ENCODE data around the gene MBNL3. TPM values are rescaled to one million over a fixed set of nuclear protein-coding genes. Genes with fewer than 3 reads are reported as not detected.

MBNL3 gene, protein sequence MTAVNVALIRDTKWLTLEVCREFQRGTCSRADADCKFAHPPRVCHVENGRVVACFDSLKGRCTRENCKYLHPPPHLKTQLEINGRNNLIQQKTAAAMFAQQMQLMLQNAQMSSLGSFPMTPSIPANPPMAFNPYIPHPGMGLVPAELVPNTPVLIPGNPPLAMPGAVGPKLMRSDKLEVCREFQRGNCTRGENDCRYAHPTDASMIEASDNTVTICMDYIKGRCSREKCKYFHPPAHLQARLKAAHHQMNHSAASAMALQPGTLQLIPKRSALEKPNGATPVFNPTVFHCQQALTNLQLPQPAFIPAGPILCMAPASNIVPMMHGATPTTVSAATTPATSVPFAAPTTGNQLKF
- total RNA-seq: 1 to 10 TPM in 5 of 8 experiments, under 1 TPM in 3; 0.38 to 9.0 (median 2.4) TPM

DNA sequence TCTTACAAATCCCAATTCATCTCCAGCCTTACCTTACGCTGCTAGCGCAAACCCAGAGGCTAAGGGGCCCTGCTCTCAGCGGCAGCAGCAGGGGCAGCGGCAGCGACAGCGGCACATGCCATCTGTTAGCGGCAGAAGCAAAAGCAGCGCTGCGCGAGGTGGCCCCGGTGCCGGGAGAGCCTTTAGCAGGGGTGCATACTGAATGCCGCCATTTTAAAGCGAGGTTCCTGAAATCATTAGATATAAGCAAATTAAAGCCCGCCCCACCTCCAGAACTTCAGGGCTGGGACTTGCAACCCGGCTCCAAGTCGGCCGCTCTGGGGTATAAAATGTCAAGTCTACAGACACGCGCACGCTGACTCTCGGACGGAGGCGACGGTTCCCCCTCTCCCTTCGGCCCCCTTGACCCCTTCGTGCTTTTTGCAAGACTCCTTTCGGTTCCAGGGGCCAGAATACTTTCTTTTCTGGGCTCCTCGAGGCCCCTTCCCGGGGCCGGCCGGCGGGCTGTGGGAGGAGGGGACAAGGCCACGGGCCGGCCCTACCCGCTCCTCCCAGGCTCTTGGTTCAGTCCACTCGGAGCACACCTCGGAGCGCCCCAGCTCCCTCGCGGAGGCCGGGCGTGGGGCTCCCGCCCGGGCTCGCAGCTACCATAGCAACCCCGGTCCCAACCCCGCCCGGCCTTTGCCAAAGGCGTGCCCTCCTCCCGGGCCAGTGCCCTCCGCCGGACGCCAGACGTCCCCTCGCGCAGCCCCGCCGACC is at the start of gene MBNL3:
TSS of gene MBNL3 (minus strand) at position 220 of the 759 bp plus-strand sequence. CDS start 49,427 bp downstream, outside the sequence.
- 19 to 55% (median 20%) methylated on average over 2 to 15 of the region's 59 CpGs; no CpG with 5 or more reads in 7 of the 10 experiments for WGBS, 10 experiments
- peak; percentile 86 to 95 (median 90) for ATAC-seq (replicated peaks in 6 of 8)

DNA sequence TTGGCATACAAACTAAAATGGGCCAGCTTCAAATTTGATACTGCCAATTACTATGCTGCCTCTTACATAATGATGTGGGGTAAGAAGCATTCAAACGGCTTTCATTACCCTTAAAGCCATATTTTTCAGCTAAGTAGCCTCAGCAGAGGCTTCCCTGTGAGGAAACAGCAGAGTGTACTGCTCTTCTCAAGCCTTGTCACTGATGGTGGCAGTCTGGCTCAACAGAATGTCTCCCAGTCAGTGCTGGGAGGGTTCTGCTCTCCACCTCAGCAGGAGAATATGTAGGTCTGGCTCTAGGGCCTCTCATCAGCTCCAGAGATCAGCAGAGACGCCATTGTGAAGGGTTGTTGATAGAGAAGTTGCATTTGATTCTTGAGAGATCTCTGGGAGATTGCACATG is 44.6 kb upstream of the MBNL3 start:
- in situ Hi-C loops (cut with MboI; ENCODE audit: low pct_unique_long_range_greater_than_20kb in 2 of 9, low sequenced_read_pairs in 9 of 9, unreplicated experiment in 9 of 9): no loop called here
- peak in 3 of 8 experiments; percentile 18 to 63 (median 22) for ATAC-seq (replicated peaks in 6 of 8)
- no peak overlapping the region for H3K4me3 ChIP-seq
- WGBS, 10 experiments: 0 to 80% (median 48%) methylated on average over 1 to 2 of the region's 2 CpGs; no CpG with 5 or more reads in 6 of the 10 experiments
- H3K4me1 ChIP-seq (replicated peaks in 1 of 2): no peaks in the 10 kb centered on the region
- H3K27ac ChIP-seq: no peak overlapping the region

More for the DNA sequence above, at the start of gene MBNL3:
- Histone ChIP-seq H3K4me1 (replicated peaks in 1 of 2) (peaks cover 0 to 3% of the 10 kb centered on the region in 2 donors), H3K4me3 (peak within 1 kb of the TSS; percentile 50 to 54 (median 52)), H3K27ac (no peak within 1 kb of the TSS)
- in situ Hi-C loops (cut with MboI; ENCODE audit: low pct_unique_long_range_greater_than_20kb in 2 of 9, low sequenced_read_pairs in 9 of 9, unreplicated experiment in 9 of 9): no loop called here

DNA sequence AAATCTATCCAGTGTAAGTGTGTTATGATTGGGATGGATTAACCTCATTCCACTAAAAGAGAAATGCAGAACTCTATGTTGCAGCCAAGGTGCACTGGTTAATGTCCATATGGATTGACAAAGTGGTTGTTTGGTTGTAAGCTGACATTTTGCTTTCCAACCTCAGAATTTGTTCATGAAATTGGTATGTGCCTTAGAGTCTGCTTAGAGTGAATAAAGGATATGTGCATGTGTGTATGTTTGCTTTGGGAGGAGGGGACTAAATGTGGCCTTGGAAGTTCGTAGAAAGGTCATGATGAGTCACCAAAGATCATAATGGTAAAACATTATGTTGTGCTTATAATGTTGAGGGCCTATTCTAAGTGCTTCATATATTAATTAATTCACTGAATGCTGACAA is 44.1 kb upstream of the MBNL3 start:
- Histone ChIP-seq H3K27ac (no peak overlapping the region), H3K4me1 (replicated peaks in 1 of 2) (no peaks in the 10 kb centered on the region), H3K4me3 (no peak overlapping the region)
- 0 to 90% (median 0%) methylated on average over 1 of the region's 1 CpG; no CpG with 5 or more reads in 7 of the 10 experiments for WGBS, 10 experiments
- peak in 3 of 8 experiments; percentile 64 to 97 (median 89) for ATAC-seq (replicated peaks in 6 of 8)
- in situ Hi-C loops (cut with MboI; ENCODE audit: low pct_unique_long_range_greater_than_20kb in 2 of 9, low sequenced_read_pairs in 9 of 9, unreplicated experiment in 9 of 9): no loop called here

DNA sequence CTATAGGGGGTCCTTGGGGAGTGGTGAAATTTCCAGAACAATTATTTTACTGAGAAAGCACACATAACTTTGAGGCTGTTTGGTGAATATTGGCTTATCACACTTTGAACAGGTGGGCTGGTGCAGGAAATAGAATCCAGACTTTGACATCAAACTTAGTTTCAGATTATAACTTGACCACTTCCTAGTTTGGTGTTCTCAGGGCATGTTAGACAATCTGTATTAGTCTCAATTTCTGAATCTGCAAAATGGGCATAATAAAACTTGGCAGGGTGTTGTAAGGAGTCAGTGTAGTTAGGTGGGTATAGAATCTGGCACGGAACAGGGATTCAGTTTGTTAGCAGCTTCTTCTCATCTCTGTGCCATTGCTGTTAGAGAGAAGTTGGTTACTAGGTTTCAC is 43.3 kb upstream of the MBNL3 start:
- in situ Hi-C loops (cut with MboI; ENCODE audit: low pct_unique_long_range_greater_than_20kb in 2 of 9, low sequenced_read_pairs in 9 of 9, unreplicated experiment in 9 of 9): no loop called here
- Histone ChIP-seq H3K27ac (no peak overlapping the region), H3K4me3 (no peak overlapping the region), H3K4me1 (replicated peaks in 1 of 2) (no peaks in the 10 kb centered on the region)
- 50 to 80% (median 70%) methylated on average over 1 of the region's 1 CpG; no CpG with 5 or more reads in 6 of the 10 experiments for WGBS, 10 experiments
- ATAC-seq (replicated peaks in 6 of 8): no peak

GRCh38 chrX:132520792-132521191 is 32.0 kb upstream of the MBNL3 start:
- H3K4me3 ChIP-seq: no peak overlapping the region
- no peak for ATAC-seq (replicated peaks in 6 of 8)
- H3K27ac ChIP-seq: no peak overlapping the region
- H3K4me1 ChIP-seq (replicated peaks in 1 of 2): no peaks in the 10 kb centered on the region
- 0 to 100% (median 45%) methylated on average over 1 of the region's 1 CpG; no CpG with 5 or more reads in 4 of the 10 experiments for WGBS, 10 experiments
- in situ Hi-C loops (cut with MboI; ENCODE audit: low pct_unique_long_range_greater_than_20kb in 2 of 9, low sequenced_read_pairs in 9 of 9, unreplicated experiment in 9 of 9): no loop called here

GRCh38 chrX:132520213-132520612 is 31.4 kb upstream of the MBNL3 start:
- 0 to 100% (median 61%) methylated on average over 1 to 3 of the region's 3 CpGs; no CpG with 5 or more reads in 2 of the 10 experiments for WGBS, 10 experiments
- no peak for ATAC-seq (replicated peaks in 6 of 8)
- in situ Hi-C loops (cut with MboI; ENCODE audit: low pct_unique_long_range_greater_than_20kb in 2 of 9, low sequenced_read_pairs in 9 of 9, unreplicated experiment in 9 of 9): no loop called here
- H3K4me3 ChIP-seq: no peak overlapping the region
- H3K27ac ChIP-seq: no peak overlapping the region
- H3K4me1 ChIP-seq (replicated peaks in 1 of 2): no peaks in the 10 kb centered on the region

- WGBS, 10 experiments: 33 to 57% (median 50%) methylated on average over 1 of the region's 1 CpG; no CpG with 5 or more reads in 7 of the 10 experiments
- no peaks in the 10 kb centered on the region for H3K4me1 ChIP-seq (replicated peaks in 1 of 2)
- in situ Hi-C loops (cut with MboI; ENCODE audit: low pct_unique_long_range_greater_than_20kb in 2 of 9, low sequenced_read_pairs in 9 of 9, unreplicated experiment in 9 of 9): no loop called here
- H3K27ac ChIP-seq: no peak overlapping the region
- no peak overlapping the region for H3K4me3 ChIP-seq
- no peak for ATAC-seq (replicated peaks in 6 of 8)
Observed at GRCh38 chrX:132518401-132518800, 29.6 kb upstream of the MBNL3 start.

- ATAC-seq (replicated peaks in 6 of 8): no peak
Observed at GRCh38 chrX:132508834-132509233, 20.0 kb upstream of the MBNL3 start.

GRCh38 chrX:132505116-132505515 is 16.3 kb upstream of the MBNL3 start:
- ATAC-seq (replicated peaks in 6 of 8): no peak

More at GRCh38 chrX:132508834-132509233, 20.0 kb upstream of the MBNL3 start:
- no peak overlapping the region for H3K4me3 ChIP-seq
- in situ Hi-C loops (cut with MboI; ENCODE audit: low pct_unique_long_range_greater_than_20kb in 2 of 9, low sequenced_read_pairs in 9 of 9, unreplicated experiment in 9 of 9): no loop called here
- H3K27ac ChIP-seq: no peak overlapping the region
- H3K4me1 ChIP-seq (replicated peaks in 1 of 2): no peaks in the 10 kb centered on the region
- WGBS, 10 experiments: 0 to 100% (median 27%) methylated on average over 1 to 2 of the region's 2 CpGs; no CpG with 5 or more reads in 4 of the 10 experiments

GRCh38 chrX:132504417-132504816 is 15.6 kb upstream of the MBNL3 start:
- in situ Hi-C loops (cut with MboI; ENCODE audit: low pct_unique_long_range_greater_than_20kb in 2 of 9, low sequenced_read_pairs in 9 of 9, unreplicated experiment in 9 of 9): no loop called here
- no peak for ATAC-seq (replicated peaks in 6 of 8)
- no peaks in the 10 kb centered on the region for H3K4me1 ChIP-seq (replicated peaks in 1 of 2)
- WGBS, 10 experiments: 25 to 100% (median 58%) methylated on average over 1 of the region's 1 CpG; no CpG with 5 or more reads in 6 of the 10 experiments
- H3K4me3 ChIP-seq: no peak overlapping the region
- H3K27ac ChIP-seq: no peak overlapping the region

More at GRCh38 chrX:132505116-132505515, 16.3 kb upstream of the MBNL3 start:
- in situ Hi-C loops (cut with MboI; ENCODE audit: low pct_unique_long_range_greater_than_20kb in 2 of 9, low sequenced_read_pairs in 9 of 9, unreplicated experiment in 9 of 9): no loop called here
- no peak overlapping the region for H3K4me3 ChIP-seq
- no peak overlapping the region for H3K27ac ChIP-seq
- 7 to 100% (median 57%) methylated on average over 1 to 3 of the region's 3 CpGs; no CpG with 5 or more reads in 4 of the 10 experiments for WGBS, 10 experiments
- no peaks in the 10 kb centered on the region for H3K4me1 ChIP-seq (replicated peaks in 1 of 2)

- 20 to 100% (median 83%) methylated on average over 1 of the region's 2 CpGs; no CpG with 5 or more reads in 5 of the 10 experiments for WGBS, 10 experiments
- no peak overlapping the region for H3K4me3 ChIP-seq
- no peak overlapping the region for H3K27ac ChIP-seq
- ATAC-seq (replicated peaks in 6 of 8): no peak
- in situ Hi-C loops (cut with MboI; ENCODE audit: low pct_unique_long_range_greater_than_20kb in 2 of 9, low sequenced_read_pairs in 9 of 9, unreplicated experiment in 9 of 9): no loop called here
- H3K4me1 ChIP-seq (replicated peaks in 1 of 2): no peaks in the 10 kb centered on the region
Observed at GRCh38 chrX:132501606-132502005, 12.8 kb upstream of the MBNL3 start.

DNA sequence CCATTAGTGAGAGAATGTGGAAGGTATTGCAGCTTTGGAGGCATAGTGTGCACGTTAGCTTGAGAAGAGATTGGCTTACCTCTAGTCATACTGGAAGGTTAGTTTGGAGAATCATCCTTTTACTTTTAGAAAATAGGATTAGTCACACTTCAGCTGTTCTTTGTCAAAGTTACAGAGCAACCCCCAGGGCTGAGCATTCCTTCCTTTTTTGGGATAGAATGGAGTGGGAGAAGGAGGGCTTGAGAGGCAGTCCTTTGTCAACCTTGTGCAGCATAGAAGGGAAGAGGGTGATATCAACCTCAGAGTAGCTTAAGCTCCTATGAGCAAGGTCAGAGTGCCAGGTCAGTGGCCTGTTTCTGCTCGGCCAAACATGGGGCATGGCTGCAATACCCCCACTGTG is 8.6 kb upstream of the MBNL3 start:
- no peak for ATAC-seq (replicated peaks in 6 of 8)
- in situ Hi-C loops (cut with MboI; ENCODE audit: low pct_unique_long_range_greater_than_20kb in 2 of 9, low sequenced_read_pairs in 9 of 9, unreplicated experiment in 9 of 9): no loop called here
- no peaks in the 10 kb centered on the region for H3K4me1 ChIP-seq (replicated peaks in 1 of 2)
- H3K4me3 ChIP-seq: no peak overlapping the region
- H3K27ac ChIP-seq: no peak overlapping the region
- WGBS, 10 experiments: 38% methylated on average over 1 of the region's 2 CpGs; no CpG with 5 or more reads in 9 of the 10 experiments

- Histone ChIP-seq H3K4me1 (replicated peaks in 1 of 2) (peaks cover 0 to 3% of the 10 kb centered on the region in 2 donors), H3K27ac (no peak overlapping the region), H3K4me3 (no peak overlapping the region)
- no CpG with 5 or more reads among the region's 1 CpG for WGBS, 10 experiments
- no peak for ATAC-seq (replicated peaks in 6 of 8)
- in situ Hi-C loops (cut with MboI; ENCODE audit: low pct_unique_long_range_greater_than_20kb in 2 of 9, low sequenced_read_pairs in 9 of 9, unreplicated experiment in 9 of 9): no loop called here
Observed at GRCh38 chrX:132493095-132493494, 4.3 kb upstream of the MBNL3 start.
